Activated CD8-positive, alpha-beta T cell treated with anti-CD3 and anti-CD28 coated beads for 36 hours (primary cell): Measurements from ENCODE around the gene CASQ2. TPM values are rescaled to one million over a fixed set of nuclear protein-coding genes. Genes with fewer than 3 reads are reported as not detected.

ENCODE experiments used
- ATAC-seq: fragments of 200-7000 bp; cut with Tn5 transposase; one replicate; pipeline ENCODE4 v1.10.0; 2021; ENCODE audit warnings: mild to moderate bottlenecking, moderate library complexity
- CTCF ChIA-PET: fragments of 350-600 bp; sonication (Branson Sonifier 250); formaldehyde crosslinking; loops from one replicate; lab custom pipeline; 2021; ENCODE audit warnings: antibody characterized with exemption; lab: Charles Lee
- POLR2A ChIA-PET: fragments of 350-600 bp; sonication (Branson Sonifier 250); formaldehyde crosslinking; loops from one replicate; lab custom pipeline; 2021; ENCODE audit warnings: antibody characterized with exemption; lab: Charles Lee
- DNase-seq: peaks from one replicate; pipeline ENCODE4 v3.0.0-alpha.2; 2020
- H3K27ac Mint-ChIP-seq: one replicate; pipeline ENCODE4 v1.8.0; 2021; ENCODE audit warnings: mild to moderate bottlenecking, mixed read lengths
- H3K27me3 Mint-ChIP-seq: one replicate; pipeline ENCODE4 v1.8.0; 2021; ENCODE audit warnings: mixed read lengths
- H3K36me3 Mint-ChIP-seq: one replicate; pipeline ENCODE4 v1.8.0; 2021; ENCODE audit warnings: low read depth, mixed read lengths
- H3K4me1 Mint-ChIP-seq: one replicate; pipeline ENCODE4 v1.8.0; 2021; ENCODE audit warnings: low read depth, mixed read lengths
- H3K4me3 Mint-ChIP-seq: one replicate; pipeline ENCODE4 v1.8.0; 2021; ENCODE audit warnings: mild to moderate bottlenecking, moderate library complexity, mixed read lengths
- H3K9me3 Mint-ChIP-seq: one replicate; pipeline ENCODE4 v1.8.0; 2021; ENCODE audit warnings: mixed read lengths
- intact Hi-C: fragments of 100-400 bp; cut with micrococcal nuclease; formaldehyde crosslinking; loops from one replicate; pipeline ENCODE4 v1.10.0; 2022
- total RNA-seq, 2 experiments: library from RNA; stranded (reverse); gene quantifications; one replicate each; pipeline ENCODE4 v1.2.3, GENCODE V29; 2021
- TF ChIP-seq, protein P1 (sequence below): fragments of 200-600 bp; IDR thresholded peaks from one replicate; pipeline ENCODE4 v1.8.0; 2022; ENCODE audit warnings: antibody characterized with exemption, mild to moderate bottlenecking

CASQ2 gene
- total RNA-seq, 2 experiments from 2014 or later: not detected

- ATAC-seq (no peak), DNase-seq (no peak)
- TF ChIP-seq, protein P1, sequence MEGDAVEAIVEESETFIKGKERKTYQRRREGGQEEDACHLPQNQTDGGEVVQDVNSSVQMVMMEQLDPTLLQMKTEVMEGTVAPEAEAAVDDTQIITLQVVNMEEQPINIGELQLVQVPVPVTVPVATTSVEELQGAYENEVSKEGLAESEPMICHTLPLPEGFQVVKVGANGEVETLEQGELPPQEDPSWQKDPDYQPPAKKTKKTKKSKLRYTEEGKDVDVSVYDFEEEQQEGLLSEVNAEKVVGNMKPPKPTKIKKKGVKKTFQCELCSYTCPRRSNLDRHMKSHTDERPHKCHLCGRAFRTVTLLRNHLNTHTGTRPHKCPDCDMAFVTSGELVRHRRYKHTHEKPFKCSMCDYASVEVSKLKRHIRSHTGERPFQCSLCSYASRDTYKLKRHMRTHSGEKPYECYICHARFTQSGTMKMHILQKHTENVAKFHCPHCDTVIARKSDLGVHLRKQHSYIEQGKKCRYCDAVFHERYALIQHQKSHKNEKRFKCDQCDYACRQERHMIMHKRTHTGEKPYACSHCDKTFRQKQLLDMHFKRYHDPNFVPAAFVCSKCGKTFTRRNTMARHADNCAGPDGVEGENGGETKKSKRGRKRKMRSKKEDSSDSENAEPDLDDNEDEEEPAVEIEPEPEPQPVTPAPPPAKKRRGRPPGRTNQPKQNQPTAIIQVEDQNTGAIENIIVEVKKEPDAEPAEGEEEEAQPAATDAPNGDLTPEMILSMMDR: no peak
- Mint-ChIP-seq H3K36me3 (no peaks in the 10 kb centered on the region), H3K27me3 (peaks cover 2% of the 10 kb centered on the region), H3K4me1 (no peaks in the 10 kb centered on the region), H3K27ac (no peak overlapping the region), H3K4me3 (no peak overlapping the region), H3K9me3 (no peaks in the 10 kb centered on the region)
- CTCF ChIA-PET: interaction anchor here (0.7 to 3.6 kb wide), 5 partner anchors 10 to 263 kb away, joined by 3 to 30 read pairs (median 3); no protein-coding TSS in a partner anchor
- intact Hi-C loops: loop anchor here (5.0 kb wide), 1 partner anchor 54 kb away; no protein-coding TSS in a partner anchor
- POLR2A ChIA-PET: no interaction called here
These were observed 50.3 kb downstream of the CASQ2 start for GRCh38 chr1:115718011-115718754.

- intact Hi-C loops: loop anchor here (5.0 kb wide), 1 partner anchor 55 kb away; no protein-coding TSS in a partner anchor
- no peaks in the 10 kb centered on the region for H3K4me1 Mint-ChIP-seq
These were observed 51.0 kb downstream of the CASQ2 start for GRCh38 chr1:115717541-115717940.

DNA sequence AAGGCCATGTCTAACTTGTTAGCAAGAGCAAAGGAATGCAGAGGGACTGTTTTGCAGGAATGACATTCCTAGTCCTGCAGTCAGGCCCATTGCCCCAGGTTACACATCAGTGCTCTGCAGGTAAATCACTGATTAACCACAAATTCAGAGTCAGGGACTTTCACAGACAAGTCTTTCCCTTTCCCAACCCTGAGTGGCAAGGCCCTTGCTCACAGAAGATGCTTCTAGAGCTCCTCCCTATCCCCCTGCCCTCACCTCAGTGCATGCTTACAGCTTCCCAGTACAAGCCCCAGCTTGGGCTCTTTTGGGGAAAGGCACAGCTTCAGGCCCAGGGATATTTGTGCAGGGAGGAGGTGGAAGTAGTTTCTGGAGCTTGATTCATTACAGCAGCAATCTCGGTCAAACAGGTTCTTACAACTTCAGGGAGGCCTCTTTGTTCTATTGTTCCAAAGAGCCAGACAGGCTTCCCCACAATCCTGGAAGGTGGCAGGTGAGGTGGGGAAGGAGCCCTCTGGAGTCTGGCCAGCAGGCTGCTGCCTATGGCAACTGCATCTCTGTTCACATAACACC, 53.9 kb downstream of the CASQ2 start:
- Mint-ChIP-seq H3K27me3 (peaks cover 4% of the 10 kb centered on the region), H3K36me3 (no peaks in the 10 kb centered on the region), H3K4me1 (no peaks in the 10 kb centered on the region), H3K27ac (no peak overlapping the region), H3K9me3 (no peaks in the 10 kb centered on the region), H3K4me3 (no peak overlapping the region)
- ChIA-PET CTCF (no interaction called here), POLR2A (interaction anchor here (0.7 kb wide), 1 partner anchor 229 kb away, joined by 3 read pairs; no protein-coding TSS in a partner anchor)
- no peak for DNase-seq
- no peak for ATAC-seq
- TF ChIP-seq, protein P1: no peak
- intact Hi-C loops: loop anchor here (5.0 kb wide), 1 partner anchor 58 kb away; no protein-coding TSS in a partner anchor

More at GRCh38 chr1:115717541-115717940, 51.0 kb downstream of the CASQ2 start:
- POLR2A ChIA-PET: no interaction called here
- CTCF ChIA-PET: interaction anchor here (0.7 to 3.6 kb wide), 5 partner anchors 10 to 263 kb away, joined by 3 to 30 read pairs (median 3); no protein-coding TSS in a partner anchor
- no peaks in the 10 kb centered on the region for H3K9me3 Mint-ChIP-seq
- ATAC-seq: no peak
- H3K27me3 Mint-ChIP-seq: peaks cover 2% of the 10 kb centered on the region
- no peaks in the 10 kb centered on the region for H3K36me3 Mint-ChIP-seq
- peak; percentile 65 for DNase-seq
- TF ChIP-seq, protein P1: peak; percentile 22
- H3K27ac Mint-ChIP-seq: no peak overlapping the region
- no peak overlapping the region for H3K4me3 Mint-ChIP-seq

DNA sequence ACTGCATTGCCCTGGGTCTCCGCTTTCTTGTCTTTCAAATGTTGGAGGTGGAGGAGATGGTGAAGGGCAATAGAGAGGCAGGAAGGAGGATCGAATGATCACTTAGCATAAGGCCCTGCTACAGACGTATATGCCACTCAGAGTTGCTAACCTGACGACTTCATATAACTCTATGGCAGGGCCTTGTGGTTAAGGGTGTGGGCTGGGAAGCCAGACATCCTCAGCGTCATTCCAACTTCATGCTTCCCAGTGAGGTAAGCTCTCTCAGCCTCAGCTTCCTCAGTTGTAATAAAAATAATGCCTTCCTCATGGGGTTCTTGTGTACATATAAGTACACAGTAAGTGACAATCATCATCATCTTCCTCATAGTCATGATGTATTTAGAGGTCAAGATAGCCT, 54.6 kb downstream of the CASQ2 start:
- TF ChIP-seq, protein P1: no peak
- H3K9me3 Mint-ChIP-seq: no peaks in the 10 kb centered on the region
- no peak overlapping the region for H3K27ac Mint-ChIP-seq
- no peak for ATAC-seq
- POLR2A ChIA-PET: no interaction called here
- H3K36me3 Mint-ChIP-seq: no peaks in the 10 kb centered on the region
- peaks cover 9% of the 10 kb centered on the region for H3K27me3 Mint-ChIP-seq
- H3K4me3 Mint-ChIP-seq: no peak overlapping the region
- intact Hi-C loops: no loop called here
- H3K4me1 Mint-ChIP-seq: no peaks in the 10 kb centered on the region
- CTCF ChIA-PET: no interaction called here
- no peak for DNase-seq
